Heart left ventricle (tissue), 13 donors: ENCODE data around the gene WRAP73.

Experiments
- CTCF ChIP-seq, 12 donors: fragments of 200-600 bp; sonication (generic) in 4 of 12; IDR thresholded peaks; one replicate each; pipeline versions ENCODE4 v1.5.0 to v1.8.0; 2018 to 2022; ENCODE audit warnings: antibody characterized with exemption in 12 of 12, mild to moderate bottlenecking in 5 of 12
- POLR2A ChIP-seq, 2 donors: fragments of 450-650 bp; IDR thresholded peaks; one replicate each; pipeline ENCODE4 v1.6.1; 2017; ENCODE audit warnings: antibody characterized with exemption in 2 of 2, mild to moderate bottlenecking in 2 of 2, moderate library complexity in 2 of 2
- donor health status: ischemic (EF 13 %, LVEDD 7.1; RV severe dilation, severe dysfunction).
- donor health status: DM: no; HTN: yes; CAD: no.
- donor health status: DM: no; HTN: no; CAD: no.
- donor health status: ischemic (EF 25% LVEDD 6.9; RV normal size, moderate dysfunction).
- donor health status: ischemic (EF 25% LVEDD 5.7; RV mildly dilated, moderate dysfunction).
- donor health status: ischemic (EF 35%, LVEDD 5.7; RV mildly dilated, moderate dysfunction).
- donor health status: nonischemic (EF 11% LVEDD 7.7; RV severe dilation, severe dysfunction).
- donor health status: DM: yes; HTN: yes; CAD: no.
- donor health status: PGD.
- donor health status: ischemic (EF 29% LVEDD 5.4; RV normal size, mild dysfunction).
- donor health status: nonischemic (EF 23%, LVEDD 6.1; RV moderate dilation, normal function).

- TF ChIP-seq POLR2A (IDR thresholded peaks at IDR 0.05) (no peak), CTCF (IDR thresholded peaks at IDR 0.05) (no peak)
Observed at GRCh38 chr1:3660704-3661103, 10.8 kb upstream of the WRAP73 start.
